HG03064 (cell line): ENCODE results near the gene ADAMTS3.

Experiments used
- ATAC-seq: cut with Tn5 transposase; IDR thresholded peaks from one replicate; pipeline ENCODE4 v1.9.1; 2021; ENCODE audit warnings: low read depth; ENCODE audit not compliant: unreplicated experiment

ADAMTS3 gene

DNA sequence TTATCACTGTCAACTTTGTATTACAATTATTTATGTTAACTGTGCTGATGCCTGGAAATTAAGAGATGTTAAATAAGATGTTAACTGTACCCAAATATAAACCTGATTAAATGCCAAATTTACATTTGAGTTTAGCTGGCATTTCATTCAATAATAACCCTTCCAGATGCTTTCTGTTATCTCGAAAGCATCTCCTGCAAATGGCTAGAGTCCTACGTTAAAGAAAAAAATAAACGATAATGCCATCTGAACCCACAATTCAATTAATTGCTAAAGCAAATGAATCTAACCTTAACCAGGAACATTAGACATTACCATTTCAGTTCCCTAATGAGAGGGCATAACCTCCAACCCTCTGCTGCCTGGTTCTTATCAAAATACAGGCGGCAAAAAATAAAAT lies 145.0 kb downstream of the ADAMTS3 start:
- ATAC-seq = no peak

DNA sequence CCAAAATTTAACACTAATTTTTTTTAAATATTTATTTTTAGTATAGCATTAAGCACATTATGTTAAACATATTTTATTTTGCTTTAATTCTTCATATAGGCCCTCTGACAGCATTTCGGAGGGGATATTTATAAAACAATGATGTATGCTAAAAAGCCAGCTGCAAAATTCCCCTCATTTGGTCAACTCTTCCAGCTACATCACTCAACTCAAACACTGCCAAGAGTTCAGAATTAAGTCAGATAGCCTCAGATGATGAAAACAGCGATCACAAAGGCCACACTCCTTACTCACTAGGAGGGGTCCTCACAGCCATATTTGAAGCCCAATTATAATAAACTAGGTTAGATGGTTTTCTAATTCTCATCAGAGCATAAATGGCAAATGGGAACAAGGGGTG lies 146.6 kb downstream of the ADAMTS3 start:
- ATAC-seq = no peak

DNA sequence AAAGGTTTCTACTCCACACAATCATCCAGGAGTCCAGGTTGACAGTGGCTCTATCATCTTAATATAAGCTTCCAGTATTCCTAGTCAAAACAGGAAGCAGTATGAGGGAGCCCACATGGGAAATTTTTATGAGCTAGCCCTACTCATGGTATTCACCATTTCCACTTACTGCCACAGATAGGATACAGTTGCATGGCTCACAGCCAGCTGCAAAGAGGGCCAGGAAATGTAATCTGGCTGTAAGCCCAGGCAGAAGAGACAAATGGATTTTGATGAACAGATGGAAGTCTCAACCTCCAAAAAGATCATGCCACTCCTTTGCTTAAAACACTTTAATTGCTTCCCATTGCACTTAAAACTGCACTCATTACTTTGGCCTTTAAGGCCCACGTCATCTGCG lies 150.6 kb downstream of the ADAMTS3 start:
- ATAC-seq = no peak

DNA sequence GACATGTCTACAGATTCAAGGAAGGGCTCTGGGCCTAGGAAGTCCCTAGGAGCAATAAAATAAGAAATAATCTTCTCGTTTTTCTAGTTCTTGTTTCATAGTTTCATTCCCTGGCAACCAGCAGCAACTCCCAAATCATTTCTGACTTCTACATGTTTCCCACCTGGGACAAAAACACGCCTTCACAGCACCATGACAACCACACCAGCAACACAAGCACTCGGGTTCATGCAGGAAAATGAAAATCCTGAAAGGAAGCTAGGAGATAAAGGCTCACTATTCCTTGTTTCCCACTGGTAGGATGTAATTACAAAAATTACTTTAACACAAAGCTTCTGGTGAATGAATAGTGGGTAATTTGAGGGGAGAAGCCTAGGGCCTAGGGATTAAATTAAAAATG lies 158.9 kb downstream of the ADAMTS3 start:
- ATAC-seq = no peak

DNA sequence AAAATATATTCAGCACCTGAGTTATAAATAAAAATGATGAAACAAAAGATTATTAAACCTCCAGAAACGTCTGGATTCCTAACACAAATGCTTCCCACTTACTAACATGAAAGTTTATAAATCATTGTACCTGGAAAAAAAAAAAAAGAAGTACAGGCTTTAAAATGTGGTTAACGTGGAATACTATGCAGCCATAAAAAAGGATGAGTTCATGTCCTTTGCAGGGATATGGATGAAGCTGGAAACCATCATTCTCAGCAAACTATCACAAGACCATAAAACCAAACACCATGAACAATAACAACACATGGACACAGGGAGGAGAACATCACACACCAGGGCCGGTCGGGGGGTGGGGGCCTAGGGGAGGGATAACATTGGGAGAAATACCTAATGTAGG lies 160.5 kb downstream of the ADAMTS3 start:
- ATAC-seq = no peak

DNA sequence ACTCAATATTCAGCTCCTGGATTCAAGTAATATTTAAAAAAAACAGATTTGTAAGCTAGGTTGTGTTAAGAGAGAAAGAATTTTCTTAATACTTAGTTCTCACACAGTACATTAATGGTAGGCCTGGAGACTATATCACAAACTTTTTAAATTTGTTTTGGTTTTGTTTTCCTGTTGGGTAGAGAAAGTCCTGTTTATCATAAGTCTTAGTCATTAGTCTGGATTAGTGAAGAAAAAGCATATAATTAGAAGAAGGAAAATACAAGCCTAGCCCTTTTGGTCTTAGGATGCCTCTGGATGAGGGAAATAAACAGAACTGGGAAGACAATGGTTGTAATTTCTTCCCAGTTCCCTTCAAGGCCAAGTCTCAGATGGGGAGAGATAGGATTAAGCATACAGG lies 163.6 kb downstream of the ADAMTS3 start:
- no peak for ATAC-seq

DNA sequence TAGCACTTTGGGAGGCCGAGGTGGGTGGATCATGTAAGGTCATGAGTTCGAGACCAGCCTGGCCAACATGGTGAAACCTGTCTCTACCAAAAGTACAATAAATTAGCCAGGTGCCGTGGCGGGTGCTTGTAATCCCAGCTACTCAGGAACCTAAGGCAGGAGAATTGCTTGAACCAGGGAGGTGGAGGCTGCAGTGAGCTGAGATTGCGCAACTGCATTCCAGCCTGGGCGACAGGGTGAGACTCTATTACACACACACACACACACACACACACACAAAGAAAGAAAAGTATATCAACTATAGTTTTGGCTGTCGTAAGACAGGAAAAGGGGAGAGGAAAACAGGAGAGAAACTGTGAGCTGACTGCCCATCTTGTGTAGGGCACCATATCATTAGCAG lies 171.7 kb downstream of the ADAMTS3 start:
- no peak for ATAC-seq

DNA sequence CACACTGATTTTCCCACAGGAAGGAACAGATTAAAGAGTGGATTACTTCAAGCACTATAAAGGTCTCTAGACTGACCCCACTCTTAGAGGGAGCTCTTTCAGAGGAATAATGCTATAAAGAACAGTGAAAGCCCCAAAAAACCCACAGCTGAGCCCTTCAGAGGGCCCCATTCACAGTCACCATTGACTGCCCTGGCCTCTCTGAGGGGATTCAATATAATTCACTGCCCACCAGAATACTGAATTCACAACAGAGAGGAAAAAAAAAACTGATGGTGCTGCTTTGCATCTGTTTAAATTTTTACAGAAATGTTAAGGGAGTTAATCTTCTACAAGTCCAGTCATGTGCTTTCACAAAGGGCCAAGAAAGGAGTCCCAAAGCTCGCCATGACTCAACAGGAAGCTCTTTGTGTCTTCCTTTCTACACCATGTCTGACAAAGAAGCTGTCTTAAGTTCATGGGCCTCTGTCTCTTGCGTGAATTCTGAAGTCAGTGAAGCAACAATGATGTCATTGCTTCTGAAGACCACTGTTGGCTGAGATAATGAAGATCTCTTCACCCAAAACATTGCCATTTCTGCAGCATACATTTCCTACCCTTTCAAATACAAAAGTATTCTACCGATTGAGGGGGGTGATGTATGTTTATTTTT lies 174.9 kb downstream of the ADAMTS3 start:
- no peak for ATAC-seq

DNA sequence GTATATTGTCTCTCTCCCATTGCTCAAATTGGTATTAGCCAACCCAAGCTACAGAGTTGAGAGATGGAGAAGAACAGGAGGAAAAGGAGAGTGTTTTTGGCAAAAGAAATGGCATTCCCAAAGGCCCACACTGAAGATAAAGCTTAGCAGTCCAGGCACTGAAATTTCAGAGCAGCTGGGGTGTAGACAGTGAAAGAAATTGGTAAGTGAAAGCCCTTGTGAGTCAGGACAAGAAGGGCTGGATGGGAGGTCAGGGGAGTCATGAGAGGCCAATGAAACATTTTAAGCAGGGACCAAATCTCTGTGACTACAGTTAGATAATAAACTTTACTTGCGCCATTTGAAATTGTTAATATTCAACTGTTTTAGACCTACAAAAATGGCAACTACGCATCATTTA lies 177.7 kb downstream of the ADAMTS3 start:
- ATAC-seq = no peak

DNA sequence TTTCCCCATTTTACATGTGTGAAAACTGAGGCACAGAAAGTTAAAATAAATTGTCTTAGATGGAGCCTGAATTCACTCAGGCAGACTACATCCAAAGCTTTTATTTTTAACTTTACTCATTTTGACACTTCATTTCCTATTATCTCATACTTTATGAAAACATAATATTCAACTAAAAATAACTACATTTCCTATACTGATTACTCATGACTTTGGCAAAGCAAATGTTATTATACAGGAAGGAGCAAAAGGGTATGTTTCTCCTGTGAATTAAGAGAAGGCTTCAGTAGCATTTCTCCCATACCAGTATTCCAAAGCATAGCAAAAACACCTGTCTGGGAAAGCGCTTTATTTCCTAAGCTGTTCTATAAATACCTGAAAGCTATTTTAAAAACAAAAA lies 178.6 kb downstream of the ADAMTS3 start:
- ATAC-seq = no peak

DNA sequence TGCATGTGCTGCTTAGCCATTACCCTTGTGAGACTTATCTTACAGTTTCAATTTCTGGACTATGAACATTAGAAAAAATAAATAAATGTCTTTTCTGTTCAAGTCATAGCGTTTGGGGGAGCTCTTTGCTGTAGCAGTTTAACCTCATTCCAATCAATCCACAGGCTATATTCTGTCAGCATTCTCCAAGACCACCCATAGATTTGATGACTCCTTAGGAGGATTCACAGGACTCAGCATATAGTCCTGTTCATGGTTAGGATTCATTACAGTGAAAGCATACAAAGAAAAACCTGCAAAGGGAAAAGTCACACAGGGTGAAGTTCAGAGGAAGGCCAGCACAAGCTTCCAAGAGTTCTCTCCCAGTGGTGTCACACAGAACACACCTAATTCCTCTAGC lies 180.5 kb downstream of the ADAMTS3 start:
- no peak for ATAC-seq

DNA sequence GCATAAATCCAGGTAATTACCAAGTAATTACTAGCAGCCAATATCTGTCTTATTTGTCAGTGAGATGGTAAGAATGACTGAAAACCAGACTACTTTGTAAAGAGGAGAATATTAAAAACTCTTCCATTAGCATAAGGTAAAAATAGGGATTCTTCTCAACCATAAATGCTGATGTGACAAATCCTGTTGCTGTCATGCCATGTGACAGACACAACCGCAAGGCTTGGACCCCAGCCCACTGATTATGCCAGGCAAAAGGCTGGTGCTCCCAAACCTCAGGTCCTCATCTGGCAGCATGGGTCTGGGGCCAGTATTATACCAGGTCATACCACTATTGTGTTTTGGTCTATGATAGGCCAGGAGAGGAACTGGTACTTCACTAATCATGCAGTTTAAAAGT lies 181.1 kb downstream of the ADAMTS3 start:
- ATAC-seq = no peak

DNA sequence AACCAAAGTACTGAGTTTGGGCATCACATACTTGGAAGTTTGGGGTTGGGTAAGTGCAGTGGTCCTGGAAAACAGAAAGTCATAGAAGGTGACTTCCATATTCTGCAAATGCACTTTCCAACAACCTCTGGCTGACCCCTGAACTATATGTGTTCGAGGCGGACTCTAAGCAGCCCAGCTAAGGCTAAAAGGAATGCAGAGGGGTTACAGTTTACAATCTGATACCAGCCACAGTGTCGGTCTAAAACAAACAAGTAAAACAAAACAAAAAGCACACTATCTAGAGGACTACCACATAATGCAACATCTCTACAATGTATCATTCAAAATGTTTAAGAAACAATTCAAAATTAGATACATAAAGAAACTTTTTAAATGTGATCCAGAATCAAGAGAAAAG lies 185.6 kb downstream of the ADAMTS3 start:
- no peak for ATAC-seq

DNA sequence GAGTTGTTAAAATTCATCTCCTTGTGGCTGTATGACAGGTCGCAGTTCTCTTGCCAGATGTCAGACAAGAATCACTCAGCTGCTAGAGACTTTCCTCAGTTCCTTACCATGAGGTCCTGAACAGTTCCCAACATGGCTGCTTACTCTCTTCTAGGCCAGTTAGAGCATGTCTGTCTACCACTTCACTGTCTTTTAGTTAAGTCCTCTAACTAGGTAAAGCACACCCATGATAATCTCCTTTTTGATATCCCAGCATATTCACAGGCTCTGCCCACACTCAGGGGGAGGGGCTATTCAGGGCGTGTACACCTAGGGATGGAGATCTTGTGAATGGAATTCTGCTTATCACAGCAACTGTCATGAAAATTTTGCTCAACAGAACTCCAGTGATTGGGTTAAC lies 190.1 kb downstream of the ADAMTS3 start:
- ATAC-seq = no peak

DNA sequence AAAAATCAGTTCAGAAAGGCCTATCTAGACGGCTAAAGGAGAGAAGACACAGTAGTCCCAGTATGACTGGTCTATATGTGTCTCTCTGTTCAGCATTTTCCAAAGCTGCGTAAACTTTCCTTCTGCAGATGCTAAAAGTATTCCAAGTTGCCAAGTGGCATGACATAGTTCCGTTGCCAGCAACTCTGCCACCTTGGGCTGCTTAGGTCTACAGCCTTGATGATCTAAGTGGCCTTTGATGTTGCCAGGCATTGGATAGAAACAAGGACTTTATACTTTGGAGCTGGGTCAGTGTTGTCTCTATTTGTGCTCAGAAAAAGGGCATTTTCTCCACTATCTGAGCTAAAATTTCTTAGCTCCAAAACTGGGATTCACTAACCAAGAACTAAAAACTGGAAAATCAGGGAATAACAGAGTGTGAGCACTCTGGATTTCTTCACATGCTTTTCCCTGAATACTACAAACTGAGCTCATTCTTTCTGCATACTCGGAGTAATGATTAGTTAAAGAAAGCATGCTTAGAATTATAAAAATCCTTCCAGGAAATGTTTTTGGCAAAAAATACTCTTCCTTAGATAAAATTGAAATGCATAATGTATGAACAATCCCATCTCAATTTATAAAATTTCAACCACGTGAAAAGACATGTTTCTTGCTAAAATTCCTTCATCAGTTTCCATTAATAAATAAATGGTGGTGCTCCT lies 191.4 kb downstream of the ADAMTS3 start:
- no peak for ATAC-seq

DNA sequence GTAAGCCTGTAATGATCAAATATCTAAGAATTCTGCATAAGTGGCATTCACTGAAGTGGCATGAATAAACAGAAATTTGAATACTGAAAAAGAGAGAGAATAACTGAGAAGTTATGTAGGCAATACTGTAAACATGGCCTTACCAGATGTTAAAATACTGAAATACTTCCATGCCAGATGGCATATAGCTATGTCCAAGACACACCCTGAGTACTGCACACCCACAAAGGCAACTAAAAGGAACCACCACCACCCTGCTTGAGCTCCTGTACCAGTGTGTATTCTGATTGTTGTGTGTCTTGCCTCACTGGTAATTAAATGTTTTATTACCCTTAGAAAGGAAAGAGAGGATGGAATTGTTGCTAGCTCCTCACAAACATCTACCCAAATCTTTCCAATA lies 192.1 kb downstream of the ADAMTS3 start:
- no peak for ATAC-seq

DNA sequence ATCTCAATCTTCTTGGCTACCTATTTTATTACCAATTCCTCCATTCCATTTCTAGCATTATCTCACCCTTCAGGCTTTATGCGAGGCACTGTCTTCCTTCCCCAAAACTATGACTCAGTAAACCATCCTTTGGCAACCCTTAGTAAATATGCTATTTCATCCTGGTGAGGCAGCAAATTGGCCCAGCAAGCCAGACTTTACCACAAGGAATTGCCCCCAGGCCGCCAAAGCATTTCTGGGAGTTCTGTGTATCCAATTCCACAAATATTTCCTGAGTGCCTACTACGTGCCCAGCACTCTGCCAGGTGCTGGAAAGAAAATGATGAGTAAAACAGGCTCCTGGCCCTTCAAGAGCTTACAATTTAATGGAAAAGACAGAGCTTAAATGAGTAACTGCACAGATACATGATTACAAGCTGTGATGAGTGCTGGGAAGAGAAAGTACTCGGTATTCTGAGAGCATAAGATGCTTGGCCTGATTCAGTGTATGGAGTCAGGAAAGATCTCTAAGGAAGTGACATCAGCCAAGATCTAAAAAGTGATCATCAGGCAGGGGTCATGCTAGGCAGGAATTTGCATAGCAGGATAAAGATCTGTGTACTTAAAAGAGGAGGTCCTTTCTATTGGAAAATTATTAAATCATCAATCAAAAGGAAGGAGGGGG lies 193.8 kb downstream of the ADAMTS3 start:
- no peak for ATAC-seq

DNA sequence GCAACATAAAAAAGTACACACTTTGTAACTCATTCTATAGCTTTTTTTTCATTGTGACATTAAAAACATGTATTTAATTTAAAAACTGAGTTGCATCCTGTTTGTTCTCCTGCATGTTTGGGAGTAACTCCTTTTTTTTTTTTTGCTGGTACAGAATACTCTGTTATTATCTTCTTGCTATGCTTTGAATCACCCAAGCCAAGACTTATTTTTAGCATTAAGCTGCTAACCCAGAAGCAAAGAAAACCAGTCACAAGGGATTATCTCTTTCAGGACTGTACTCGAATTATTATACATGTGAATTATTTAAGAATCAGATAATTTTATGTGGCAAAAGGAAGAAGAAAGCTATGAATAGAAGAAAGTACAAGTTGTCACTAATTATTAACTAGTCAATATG lies 194.9 kb downstream of the ADAMTS3 start:
- ATAC-seq = no peak

DNA sequence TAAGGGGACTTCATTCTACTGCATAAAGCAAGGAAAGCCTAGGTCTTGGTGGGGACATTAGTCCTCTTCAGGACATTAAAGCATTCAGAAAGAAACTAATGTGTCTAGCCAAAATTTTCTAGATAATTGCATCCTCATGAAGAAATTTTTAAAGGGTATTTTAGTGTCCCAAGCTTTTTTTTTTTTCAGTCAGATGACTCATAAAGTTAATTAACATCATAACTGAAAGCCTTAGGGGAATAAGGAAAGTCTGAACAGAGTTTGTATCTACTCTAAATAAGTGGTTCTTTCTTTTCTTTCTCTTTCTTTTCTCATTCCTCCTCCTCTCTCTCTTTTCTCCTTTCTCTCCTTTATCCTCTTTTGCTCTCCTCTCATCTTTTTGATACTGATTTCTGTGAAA lies 202.4 kb downstream of the ADAMTS3 start:
- no peak for ATAC-seq

DNA sequence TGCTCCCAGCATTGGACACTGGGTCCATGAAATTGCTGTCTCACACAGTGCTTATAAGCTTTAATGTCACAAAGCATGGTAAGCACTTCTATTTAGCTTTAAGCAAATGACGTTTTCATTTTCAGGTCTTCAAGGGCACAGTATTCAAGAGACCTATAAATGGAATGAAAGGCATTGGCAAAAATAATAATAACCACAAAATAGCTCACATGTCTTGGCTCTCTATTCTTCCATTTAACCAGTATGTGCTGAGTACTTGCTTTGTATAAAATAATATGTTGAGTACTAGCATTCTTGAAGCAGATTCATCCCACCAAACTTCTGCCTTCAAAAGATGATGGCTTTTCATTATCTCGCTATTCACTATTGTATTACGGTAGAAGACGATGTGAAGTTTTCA lies 203.0 kb downstream of the ADAMTS3 start:
- ATAC-seq = no peak

DNA sequence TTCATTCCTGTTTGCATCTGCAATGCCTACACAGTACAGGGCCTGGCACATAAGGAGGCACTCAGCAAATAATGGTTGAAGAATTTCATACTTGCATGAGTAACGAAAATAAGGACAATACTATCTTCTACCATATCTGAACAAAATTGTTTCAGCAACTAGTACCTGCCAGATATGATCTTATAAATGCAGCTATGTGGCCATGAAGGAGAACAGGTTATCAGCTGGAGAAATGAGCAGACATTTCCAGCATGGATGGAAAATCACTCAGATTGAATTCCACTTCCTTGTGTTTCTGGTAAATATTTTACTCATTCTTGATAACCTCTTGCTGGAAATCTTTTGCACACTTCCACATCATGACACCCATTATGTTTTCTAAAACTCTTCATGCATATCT lies 204.0 kb downstream of the ADAMTS3 start:
- ATAC-seq = no peak

DNA sequence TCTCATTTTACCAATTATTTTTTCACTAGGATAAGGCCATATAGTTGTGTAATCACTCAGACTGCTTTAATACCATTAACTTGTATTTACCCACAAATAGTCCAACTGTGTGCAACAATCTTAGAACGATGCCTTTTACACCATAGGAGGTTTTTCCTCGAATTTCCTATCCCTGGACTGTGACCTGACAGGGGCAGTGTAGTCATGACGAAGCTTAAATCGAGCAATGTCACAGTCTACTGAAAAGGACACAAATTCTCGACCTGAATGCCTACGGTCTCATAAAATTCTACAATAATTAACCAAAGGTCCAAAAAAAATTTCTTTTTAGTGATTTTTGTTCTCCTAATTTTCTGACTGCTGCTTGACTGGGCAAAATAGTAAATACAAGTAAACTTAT lies 208.9 kb downstream of the ADAMTS3 start:
- ATAC-seq = no peak
